Measurements from ENCODE around the gene GPR153.

GPR153 gene

GRCh38 chr1:6270401-6270800 lies 9.5 kb upstream of the GPR153 start:
- no peak overlapping the region for H4K8ac ChIP-seq (ENCODE audit: low read depth, low read length)
- WGBS, 2 donors (ENCODE audit: extremely low coverage in 2 of 2, insufficient read length in 2 of 2, insufficient replicate concordance in 1 of 2), result no CpG with 5 or more reads among the region's 8 CpGs
- H3K27ac ChIP-seq (replicated peaks; ENCODE audit: low read length), result no peak overlapping the region

GRCh38 chr1:6269720-6270400 lies 9.0 kb upstream of the GPR153 start:
- Histone ChIP-seq H2BK5ac (ENCODE audit: low read length) (no peak overlapping the region), H3K4me3 (ENCODE audit: low read length in 2 of 2) (no peak overlapping the region), H3K4ac (ENCODE audit: low read length) (no peak overlapping the region), H3K9me3 (replicated peaks in 1 of 2; ENCODE audit: control insufficient read depth in 2 of 2, insufficient read depth in 1 of 2, low read depth in 1 of 2, low read length in 2 of 2) (no peaks in the 10 kb centered on the region), H4K91ac (ENCODE audit: low read depth, low read length, poor library complexity) (no peak overlapping the region), H4K8ac (ENCODE audit: low read depth, low read length) (no peak overlapping the region), H3K18ac (ENCODE audit: low read length) (peak overlapping the region; percentile 79), H3K14ac (ENCODE audit: low read length) (peak overlapping the region; percentile 32), H2BK120ac (ENCODE audit: low read depth, low read length) (no peak overlapping the region), H3K9ac (ENCODE audit: low read depth, low read length, poor library complexity) (no peak overlapping the region), H3K79me1 (ENCODE audit: low read depth, low read length) (peaks cover 3% of the 10 kb centered on the region), H2AFZ (ENCODE audit: low read length) (no peak overlapping the region), H2BK15ac (ENCODE audit: low read length) (peak overlapping the region; percentile 95), H3K4me2 (ENCODE audit: insufficient read depth, low read length, poor library complexity, severe bottlenecking) (no peak overlapping the region), H3K4me1 (ENCODE audit: control insufficient read depth in 2 of 2, insufficient read depth in 1 of 2, low read depth in 1 of 2, low read length in 2 of 2) (peaks cover 28 to 53% of the 10 kb centered on the region in 2 donors), H2AK5ac (ENCODE audit: low read depth, low read length) (peak overlapping the region; percentile 48), H2BK12ac (ENCODE audit: low read length) (no peak overlapping the region), H3K27ac (replicated peaks; ENCODE audit: low read length) (no peak overlapping the region), H3K27me3 (ENCODE audit: control insufficient read depth in 3 of 3, insufficient read depth in 3 of 3, low read depth in 1 of 3, low read length in 3 of 3) (no peaks in the 10 kb centered on the region), H3K23ac (ENCODE audit: low read depth, low read length, poor library complexity) (no peak overlapping the region), H3K36me3 (replicated peaks in 1 of 2; ENCODE audit: control insufficient read depth in 2 of 2, insufficient read depth in 2 of 2, low read length in 2 of 2) (peaks cover 5 to 24% of the 10 kb centered on the region in 2 donors)
- DNase-seq (ENCODE audit: low spot score), result no peak
- WGBS, 2 donors (ENCODE audit: extremely low coverage in 2 of 2, insufficient read length in 2 of 2, insufficient replicate concordance in 1 of 2), result no CpG with 5 or more reads among the region's 22 CpGs

More at GRCh38 chr1:6270401-6270800, 9.5 kb upstream of the GPR153 start:
- peaks cover 5 to 25% of the 10 kb centered on the region in 2 donors for H3K36me3 ChIP-seq (replicated peaks in 1 of 2; ENCODE audit: control insufficient read depth in 2 of 2, insufficient read depth in 2 of 2, low read length in 2 of 2)
- H3K23ac ChIP-seq (ENCODE audit: low read depth, low read length, poor library complexity), result peak overlapping the region; percentile 22
- no peaks in the 10 kb centered on the region for H3K27me3 ChIP-seq (ENCODE audit: control insufficient read depth in 3 of 3, insufficient read depth in 3 of 3, low read depth in 1 of 3, low read length in 3 of 3)
- H3K4ac ChIP-seq (ENCODE audit: low read length), result no peak overlapping the region
- no peak overlapping the region for H3K4me2 ChIP-seq (ENCODE audit: insufficient read depth, low read length, poor library complexity, severe bottlenecking)
- H2BK120ac ChIP-seq (ENCODE audit: low read depth, low read length), result no peak overlapping the region
- peak overlapping the region; percentile 79 for H3K18ac ChIP-seq (ENCODE audit: low read length)
- DNase-seq (ENCODE audit: low spot score), result no peak
- peak overlapping the region; percentile 95 for H2BK12ac ChIP-seq (ENCODE audit: low read length)
- H2BK5ac ChIP-seq (ENCODE audit: low read length), result no peak overlapping the region
- H2BK15ac ChIP-seq (ENCODE audit: low read length), result peak overlapping the region; percentile 95
- H3K9ac ChIP-seq (ENCODE audit: low read depth, low read length, poor library complexity), result no peak overlapping the region
- H2AFZ ChIP-seq (ENCODE audit: low read length), result no peak overlapping the region
- H3K9me3 ChIP-seq (replicated peaks in 1 of 2; ENCODE audit: control insufficient read depth in 2 of 2, insufficient read depth in 1 of 2, low read depth in 1 of 2, low read length in 2 of 2), result no peaks in the 10 kb centered on the region
- no peak overlapping the region for H4K91ac ChIP-seq (ENCODE audit: low read depth, low read length, poor library complexity)
- H3K4me3 ChIP-seq (ENCODE audit: low read length in 2 of 2), result no peak overlapping the region
- peak overlapping the region; percentile 32 for H3K14ac ChIP-seq (ENCODE audit: low read length)
- peaks cover 3% of the 10 kb centered on the region for H3K79me1 ChIP-seq (ENCODE audit: low read depth, low read length)
- H3K4me1 ChIP-seq (ENCODE audit: control insufficient read depth in 2 of 2, insufficient read depth in 1 of 2, low read depth in 1 of 2, low read length in 2 of 2), result peaks cover 28 to 55% of the 10 kb centered on the region in 2 donors
- peak overlapping the region; percentile 48 for H2AK5ac ChIP-seq (ENCODE audit: low read depth, low read length)

GRCh38 chr1:6269296-6269695 lies 8.4 kb upstream of the GPR153 start:
- Histone ChIP-seq H3K4ac (ENCODE audit: low read length) (peak overlapping the region; percentile 28), H3K9me3 (replicated peaks in 1 of 2; ENCODE audit: control insufficient read depth in 2 of 2, insufficient read depth in 1 of 2, low read depth in 1 of 2, low read length in 2 of 2) (no peaks in the 10 kb centered on the region), H3K79me1 (ENCODE audit: low read depth, low read length) (peaks cover 2% of the 10 kb centered on the region)

GRCh38 chr1:6268415-6268814 lies 7.5 kb upstream of the GPR153 start:
- Histone ChIP-seq H3K4me1 (ENCODE audit: control insufficient read depth in 2 of 2, insufficient read depth in 1 of 2, low read depth in 1 of 2, low read length in 2 of 2) (peaks cover 28 to 47% of the 10 kb centered on the region in 2 donors), H3K79me1 (ENCODE audit: low read depth, low read length) (peaks cover 2% of the 10 kb centered on the region), H2BK15ac (ENCODE audit: low read length) (no peak overlapping the region), H3K27ac (replicated peaks; ENCODE audit: low read length) (no peak overlapping the region), H4K91ac (ENCODE audit: low read depth, low read length, poor library complexity) (no peak overlapping the region), H3K9me3 (replicated peaks in 1 of 2; ENCODE audit: control insufficient read depth in 2 of 2, insufficient read depth in 1 of 2, low read depth in 1 of 2, low read length in 2 of 2) (no peaks in the 10 kb centered on the region), H3K14ac (ENCODE audit: low read length) (no peak overlapping the region), H3K18ac (ENCODE audit: low read length) (no peak overlapping the region), H3K9ac (ENCODE audit: low read depth, low read length, poor library complexity) (no peak overlapping the region), H2AFZ (ENCODE audit: low read length) (no peak overlapping the region), H2BK12ac (ENCODE audit: low read length) (no peak overlapping the region), H3K23ac (ENCODE audit: low read depth, low read length, poor library complexity) (no peak overlapping the region), H3K36me3 (replicated peaks in 1 of 2; ENCODE audit: control insufficient read depth in 2 of 2, insufficient read depth in 2 of 2, low read length in 2 of 2) (peaks cover 7 to 20% of the 10 kb centered on the region in 2 donors), H3K4me3 (ENCODE audit: low read length in 2 of 2) (no peak overlapping the region), H3K4me2 (ENCODE audit: insufficient read depth, low read length, poor library complexity, severe bottlenecking) (no peak overlapping the region), H2BK120ac (ENCODE audit: low read depth, low read length) (no peak overlapping the region), H4K8ac (ENCODE audit: low read depth, low read length) (no peak overlapping the region), H2AK5ac (ENCODE audit: low read depth, low read length) (no peak overlapping the region), H2BK5ac (ENCODE audit: low read length) (peak overlapping the region; percentile 15), H3K27me3 (ENCODE audit: control insufficient read depth in 3 of 3, insufficient read depth in 3 of 3, low read depth in 1 of 3, low read length in 3 of 3) (no peaks in the 10 kb centered on the region), H3K4ac (ENCODE audit: low read length) (no peak overlapping the region)
- no CpG with 5 or more reads among the region's 21 CpGs for WGBS, 2 donors (ENCODE audit: extremely low coverage in 2 of 2, insufficient read length in 2 of 2, insufficient replicate concordance in 1 of 2)
- DNase-seq (ENCODE audit: low spot score), result no peak

More at GRCh38 chr1:6269296-6269695, 8.4 kb upstream of the GPR153 start:
- Histone ChIP-seq H2BK5ac (ENCODE audit: low read length) (peak overlapping the region; percentile 15), H2BK12ac (ENCODE audit: low read length) (no peak overlapping the region), H2BK15ac (ENCODE audit: low read length) (peak overlapping the region; percentile 76), H3K14ac (ENCODE audit: low read length) (no peak overlapping the region), H3K9ac (ENCODE audit: low read depth, low read length, poor library complexity) (no peak overlapping the region), H3K23ac (ENCODE audit: low read depth, low read length, poor library complexity) (peak overlapping the region; percentile 56), H3K4me1 (ENCODE audit: control insufficient read depth in 2 of 2, insufficient read depth in 1 of 2, low read depth in 1 of 2, low read length in 2 of 2) (peaks cover 28 to 53% of the 10 kb centered on the region in 2 donors), H3K18ac (ENCODE audit: low read length) (peak overlapping the region; percentile 77), H3K4me2 (ENCODE audit: insufficient read depth, low read length, poor library complexity, severe bottlenecking) (no peak overlapping the region), H3K27me3 (ENCODE audit: control insufficient read depth in 3 of 3, insufficient read depth in 3 of 3, low read depth in 1 of 3, low read length in 3 of 3) (no peaks in the 10 kb centered on the region), H4K8ac (ENCODE audit: low read depth, low read length) (no peak overlapping the region), H2BK120ac (ENCODE audit: low read depth, low read length) (no peak overlapping the region), H4K91ac (ENCODE audit: low read depth, low read length, poor library complexity) (no peak overlapping the region), H2AK5ac (ENCODE audit: low read depth, low read length) (peak overlapping the region; percentile 89), H2AFZ (ENCODE audit: low read length) (no peak overlapping the region), H3K4me3 (ENCODE audit: low read length in 2 of 2) (no peak overlapping the region), H3K27ac (replicated peaks; ENCODE audit: low read length) (no peak overlapping the region), H3K36me3 (replicated peaks in 1 of 2; ENCODE audit: control insufficient read depth in 2 of 2, insufficient read depth in 2 of 2, low read length in 2 of 2) (peaks cover 5 to 19% of the 10 kb centered on the region in 2 donors)
- WGBS, 2 donors (ENCODE audit: extremely low coverage in 2 of 2, insufficient read length in 2 of 2, insufficient replicate concordance in 1 of 2), result no CpG with 5 or more reads among the region's 14 CpGs
- no peak for DNase-seq (ENCODE audit: low spot score)
